GM19035 (cell line): ENCODE measurements around the gene KIFC1.
A peak's percentile ranks its signal among the peaks of the same experiment; 100 is the strongest.

Experiments used
- ATAC-seq: cut with Tn5 transposase; IDR thresholded peaks from one replicate; pipeline ENCODE4 v1.9.1; 2021; ENCODE audit not compliant: unreplicated experiment

The KIFC1 gene

GRCh38 chr6:33439956-33440648, 48.5 kb downstream of the KIFC1 start:
- ATAC-seq, result no peak

- ATAC-seq, result no peak
Observed at GRCh38 chr6:33440649-33441309, 49.2 kb downstream of the KIFC1 start.

DNA sequence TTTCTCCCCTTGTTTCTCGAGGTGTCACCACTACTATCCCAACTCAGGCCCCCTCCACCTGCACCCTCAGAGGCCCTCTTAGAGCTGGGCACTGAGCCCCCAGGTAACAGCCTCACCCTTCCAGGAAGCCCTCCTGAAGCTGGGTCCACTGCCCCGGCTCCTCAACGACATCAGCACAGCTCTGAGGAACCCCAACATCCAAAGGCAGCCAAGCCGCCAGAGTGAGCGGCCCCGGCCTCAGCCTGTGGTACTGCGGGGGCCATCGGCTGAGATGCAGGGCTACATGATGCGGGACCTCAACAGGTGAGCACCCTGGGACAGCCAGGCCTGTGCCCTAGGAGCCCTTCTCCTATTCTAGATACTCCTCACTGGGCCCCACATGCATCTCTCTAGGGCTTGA, 49.8 kb downstream of the KIFC1 start:
- ATAC-seq, result no peak

GRCh38 chr6:33442283-33442682, 50.7 kb downstream of the KIFC1 start:
- no peak for ATAC-seq

DNA sequence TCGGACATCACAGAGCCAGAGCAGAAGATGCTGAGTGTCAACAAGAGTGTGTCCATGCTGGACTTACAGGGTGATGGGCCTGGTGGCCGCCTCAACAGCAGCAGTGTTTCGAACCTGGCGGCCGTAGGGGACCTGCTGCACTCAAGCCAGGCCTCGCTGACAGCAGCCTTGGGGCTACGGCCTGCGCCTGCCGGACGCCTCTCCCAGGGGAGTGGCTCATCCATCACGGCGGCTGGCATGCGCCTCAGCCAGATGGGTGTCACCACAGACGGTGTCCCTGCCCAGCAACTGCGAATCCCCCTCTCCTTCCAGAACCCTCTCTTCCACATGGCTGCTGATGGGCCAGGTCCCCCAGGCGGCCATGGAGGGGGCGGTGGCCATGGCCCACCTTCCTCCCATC, 51.4 kb downstream of the KIFC1 start:
- no peak for ATAC-seq

DNA sequence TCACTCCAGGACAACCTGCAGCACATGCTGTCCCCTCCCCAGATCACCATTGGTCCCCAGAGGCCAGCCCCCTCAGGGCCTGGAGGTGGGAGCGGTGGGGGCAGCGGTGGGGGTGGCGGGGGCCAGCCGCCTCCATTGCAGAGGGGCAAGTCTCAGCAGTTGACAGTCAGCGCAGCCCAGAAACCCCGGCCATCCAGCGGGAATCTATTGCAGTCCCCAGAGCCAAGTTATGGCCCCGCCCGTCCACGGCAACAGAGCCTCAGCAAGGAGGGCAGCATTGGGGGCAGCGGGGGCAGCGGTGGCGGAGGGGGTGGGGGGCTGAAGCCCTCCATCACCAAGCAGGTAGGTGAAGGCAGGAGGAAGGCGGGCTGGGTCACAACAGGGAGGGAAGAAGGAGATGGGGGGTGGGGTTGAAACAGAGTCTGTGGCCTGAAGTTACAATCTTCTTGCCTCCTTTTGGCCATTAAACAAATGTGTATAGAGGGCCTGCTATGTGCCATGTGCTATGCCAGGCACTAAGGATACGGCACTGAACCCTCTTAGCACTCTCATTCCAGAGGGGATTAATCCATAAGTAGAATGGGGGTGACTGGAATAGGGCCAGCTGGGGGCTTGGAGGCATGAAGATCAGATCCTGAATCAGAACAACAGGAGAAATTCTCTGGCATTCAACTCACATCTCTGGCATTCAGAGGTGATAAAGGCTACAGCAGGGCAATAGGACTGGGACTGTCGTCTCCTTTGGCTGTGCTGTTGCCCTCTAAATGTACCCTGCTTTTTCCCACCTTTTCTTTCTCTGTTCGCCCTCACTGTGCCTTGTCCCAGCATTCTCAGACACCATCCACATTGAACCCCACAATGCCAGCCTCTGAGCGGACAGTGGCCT, 52.2 kb downstream of the KIFC1 start:
- no peak for ATAC-seq

- no peak for ATAC-seq
Observed at GRCh38 chr6:33445119-33445603, 53.5 kb downstream of the KIFC1 start.

DNA sequence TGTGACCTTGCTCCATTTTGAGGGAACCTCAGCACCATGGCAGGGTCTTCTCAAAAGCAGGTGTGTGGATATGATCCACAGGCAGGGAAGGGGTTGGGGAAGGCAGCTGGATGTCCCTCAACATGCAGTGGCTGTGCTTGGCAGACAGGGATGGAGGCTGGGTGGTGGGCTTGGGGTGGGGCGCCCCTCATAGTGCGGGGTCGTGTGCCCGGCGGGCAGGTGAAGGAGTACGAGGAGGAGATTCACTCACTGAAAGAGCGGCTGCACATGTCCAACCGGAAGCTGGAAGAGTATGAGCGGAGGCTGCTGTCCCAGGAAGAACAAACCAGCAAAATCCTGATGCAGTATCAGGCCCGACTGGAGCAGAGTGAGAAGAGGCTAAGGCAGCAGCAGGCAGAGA, 54.7 kb downstream of the KIFC1 start:
- no peak for ATAC-seq

GRCh38 chr6:33450434-33450833, 58.8 kb downstream of the KIFC1 start:
- ATAC-seq, result no peak

DNA sequence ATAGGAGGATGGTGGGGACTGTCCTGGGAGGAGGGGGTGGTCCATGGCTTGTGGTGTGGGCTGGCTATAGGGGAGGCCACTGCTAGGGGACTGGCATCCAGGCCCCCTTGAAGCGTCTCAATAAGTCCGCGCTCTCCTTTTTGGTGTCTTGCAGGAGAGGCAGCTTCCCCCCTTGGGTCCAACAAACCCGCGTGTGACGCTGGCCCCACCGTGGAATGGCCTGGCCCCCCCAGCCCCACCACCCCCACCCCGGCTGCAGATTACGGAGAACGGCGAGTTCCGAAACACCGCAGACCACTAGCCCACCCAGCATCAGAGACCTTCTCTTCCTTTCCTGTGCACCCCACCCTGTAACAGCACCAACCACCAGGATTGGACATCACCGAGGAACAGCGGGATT, 60.0 kb downstream of the KIFC1 start:
- no peak for ATAC-seq

DNA sequence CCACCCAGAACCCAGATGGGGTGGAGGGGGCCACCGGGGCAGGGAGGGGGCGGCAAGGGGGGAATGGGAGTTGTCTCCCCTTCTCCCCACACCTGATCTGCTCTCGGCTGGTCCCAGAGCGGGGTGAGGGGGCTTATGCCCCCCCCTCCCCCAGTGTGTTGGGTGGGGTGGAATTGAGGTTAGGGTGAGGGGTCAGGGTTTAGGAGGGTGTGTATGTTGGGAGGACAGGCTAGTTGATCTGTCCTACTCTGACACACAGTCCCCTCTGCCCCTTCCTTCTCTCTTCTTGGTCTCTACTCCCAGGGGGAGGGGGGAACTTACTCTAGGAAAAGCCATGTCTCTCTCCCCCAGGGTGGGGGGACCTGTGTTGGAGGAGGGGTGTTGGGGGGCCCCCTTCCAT, 60.9 kb downstream of the KIFC1 start:
- ATAC-seq, result no peak

DNA sequence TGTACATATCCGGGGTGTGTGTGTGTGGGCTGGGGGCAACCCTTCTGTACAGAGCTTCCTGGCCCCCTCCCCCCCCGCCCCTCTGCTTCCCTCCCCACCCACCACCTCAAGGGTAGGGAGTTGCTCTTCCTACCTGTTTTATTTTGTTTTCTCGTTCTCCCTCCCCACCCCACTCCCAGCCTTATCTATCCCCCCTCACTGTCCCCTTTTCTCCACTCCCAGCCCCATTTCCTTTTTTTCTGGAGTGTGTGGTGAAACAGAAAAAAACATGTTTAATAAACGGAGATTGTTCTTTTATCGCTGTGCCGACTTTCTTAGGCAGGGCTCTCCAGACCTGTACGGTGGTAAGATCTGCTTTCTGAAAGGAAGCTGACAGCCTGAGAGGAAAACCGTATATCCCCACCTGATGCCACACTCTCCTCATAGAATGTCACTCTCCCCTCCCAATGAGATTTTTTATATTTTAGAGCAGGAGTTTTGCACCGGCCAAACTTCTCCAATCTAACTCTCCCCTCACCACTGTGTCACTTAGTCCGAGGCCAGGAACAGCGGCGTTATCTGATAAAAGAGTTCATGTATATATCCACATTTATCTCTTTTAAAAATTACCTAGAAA, 61.9 kb downstream of the KIFC1 start:
- no peak for ATAC-seq

GRCh38 chr6:33454009-33454946, 62.7 kb downstream of the KIFC1 start, which contains the start of gene ZBTB9:
Gene ZBTB9, plus strand, starts transcription at chr6:33454576. Its CDS starts 525 bp downstream, at chr6:33455101.
- ATAC-seq, result peak; percentile 96

DNA sequence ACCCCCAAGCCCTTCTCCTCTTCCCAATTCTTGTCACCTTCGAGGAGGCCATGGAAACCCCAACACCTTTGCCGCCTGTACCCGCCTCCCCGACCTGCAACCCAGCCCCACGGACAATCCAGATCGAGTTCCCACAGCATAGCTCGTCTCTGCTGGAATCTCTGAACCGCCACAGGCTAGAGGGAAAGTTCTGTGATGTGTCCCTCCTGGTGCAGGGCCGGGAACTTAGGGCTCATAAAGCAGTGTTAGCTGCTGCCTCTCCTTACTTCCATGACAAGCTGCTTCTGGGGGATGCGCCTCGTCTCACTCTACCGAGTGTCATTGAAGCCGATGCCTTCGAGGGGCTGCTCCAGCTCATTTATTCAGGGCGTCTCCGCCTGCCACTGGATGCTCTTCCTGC, 63.4 kb downstream of the KIFC1 start:
- no peak for ATAC-seq

DNA sequence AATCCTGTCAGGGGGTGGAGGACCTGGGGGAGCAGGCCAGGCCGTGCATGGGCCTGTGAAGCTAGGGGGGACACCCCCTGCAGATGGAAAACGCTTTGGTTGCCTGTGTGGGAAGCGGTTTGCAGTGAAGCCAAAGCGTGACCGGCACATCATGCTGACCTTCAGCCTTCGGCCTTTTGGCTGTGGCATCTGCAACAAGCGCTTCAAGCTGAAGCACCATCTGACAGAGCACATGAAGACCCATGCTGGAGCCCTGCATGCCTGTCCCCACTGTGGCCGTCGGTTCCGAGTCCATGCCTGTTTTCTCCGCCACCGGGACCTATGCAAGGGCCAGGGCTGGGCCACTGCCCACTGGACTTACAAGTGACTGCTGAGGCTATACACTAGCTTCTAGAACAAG, 64.5 kb downstream of the KIFC1 start:
- no peak for ATAC-seq

- no peak for ATAC-seq
Observed at GRCh38 chr6:33458676-33459075, 67.1 kb downstream of the KIFC1 start.

- no peak for ATAC-seq
Observed at GRCh38 chr6:33459226-33459625, 67.6 kb downstream of the KIFC1 start.
